H9 (cell line): Measurements from ENCODE around the gene SLC22A3. TPM values are rescaled to one million over a fixed set of nuclear protein-coding genes. Genes with fewer than 3 reads are reported as not detected.

ENCODE experiments used
- DNase-seq: peaks from one replicate; pipeline ENCODE4 v3.0.0-alpha.2; 2017
- H2AFZ ChIP-seq: one replicate; pipeline ENCODE4 v1.6.1; 2013; ENCODE audit warnings: mild to moderate bottlenecking, low read length, control low read depth, moderate library complexity
- H2AK5ac ChIP-seq: 2 replicates; pipeline ENCODE4 v1.6.1; 2013; ENCODE audit warnings: low read length, control low read depth, mixed read lengths; ENCODE audit not compliant: insufficient read length
- H2BK120ac ChIP-seq: one replicate; pipeline ENCODE4 v1.6.1; 2013; ENCODE audit warnings: low read depth, mild to moderate bottlenecking, low read length, control low read depth, inconsistent platforms; ENCODE audit not compliant: poor library complexity, severe bottlenecking
- H2BK12ac ChIP-seq: 2 replicates; pipeline ENCODE4 v1.6.1; 2013; ENCODE audit warnings: low read length, control low read depth, mixed read lengths, low read depth; ENCODE audit not compliant: insufficient read length
- H2BK15ac ChIP-seq: 2 replicates; pipeline ENCODE4 v1.6.1; 2013; ENCODE audit warnings: low read depth, low read length, control low read depth
- H2BK20ac ChIP-seq: one replicate; pipeline ENCODE4 v1.6.1; 2013; ENCODE audit warnings: low read depth, mild to moderate bottlenecking, low read length, control low read depth, inconsistent platforms; ENCODE audit not compliant: poor library complexity, severe bottlenecking
- H2BK5ac ChIP-seq: 2 replicates; pipeline ENCODE4 v1.6.1; 2013; ENCODE audit warnings: low read length, control low read depth, mixed read lengths; ENCODE audit not compliant: insufficient read length
- H3K14ac ChIP-seq: 2 replicates; pipeline ENCODE4 v1.6.1; 2013; ENCODE audit warnings: low read length, control low read depth; ENCODE audit not compliant: insufficient read depth
- H3K18ac ChIP-seq: 2 replicates; pipeline ENCODE4 v1.6.1; 2013; ENCODE audit warnings: low read depth, mild to moderate bottlenecking, mixed read lengths, low read length, control low read depth; ENCODE audit not compliant: insufficient read length
- H3K23ac ChIP-seq: 2 replicates; pipeline ENCODE4 v1.6.1; 2013; ENCODE audit warnings: low read length, control low read depth, mixed read lengths, low read depth; ENCODE audit not compliant: insufficient read length
- H3K23me2 ChIP-seq: 2 replicates; pipeline ENCODE4 v1.6.1; 2013; ENCODE audit warnings: low read depth, mild to moderate bottlenecking, mixed read lengths, low read length, control low read depth; ENCODE audit not compliant: insufficient read length, poor library complexity, severe bottlenecking
- H3K27ac ChIP-seq: 2 replicates; pipeline ENCODE4 v1.5.1; 2013; ENCODE audit warnings: low read length, control low read depth, mixed read lengths, low read depth; ENCODE audit not compliant: insufficient read length
- H3K27me3 ChIP-seq: 2 replicates; pipeline ENCODE4 v1.6.1; 2013; ENCODE audit warnings: low read length, control low read depth, inconsistent platforms; ENCODE audit not compliant: insufficient read depth
- H3K4ac ChIP-seq: 2 replicates; pipeline ENCODE4 v1.6.1; 2013; ENCODE audit warnings: low read depth, mild to moderate bottlenecking, control low read depth, inconsistent platforms, low read length, moderate library complexity
- H3K4me1 ChIP-seq: 2 replicates; pipeline ENCODE4 v1.6.1; 2013; ENCODE audit warnings: low read length, control low read depth, inconsistent platforms; ENCODE audit not compliant: insufficient read depth
- H3K4me2 ChIP-seq: 2 replicates; pipeline ENCODE4 v1.6.1; 2013; ENCODE audit warnings: low read length, control low read depth, mixed read lengths; ENCODE audit not compliant: insufficient read length, insufficient read depth
- H3K56ac ChIP-seq: 2 replicates; pipeline ENCODE4 v1.6.1; 2013; ENCODE audit warnings: low read depth, mild to moderate bottlenecking, mixed read lengths, low read length, control low read depth; ENCODE audit not compliant: insufficient read length
- H3K79me1 ChIP-seq: 2 replicates; pipeline ENCODE4 v1.6.1; 2013; ENCODE audit warnings: low read depth, mild to moderate bottlenecking, moderate library complexity, low read length, control low read depth, inconsistent platforms; ENCODE audit not compliant: insufficient read depth, poor library complexity, severe bottlenecking
- H3K79me2 ChIP-seq: 2 replicates; pipeline ENCODE4 v1.6.1; 2013; ENCODE audit warnings: low read length, control low read depth, inconsistent platforms; ENCODE audit not compliant: insufficient read depth
- H3K9ac ChIP-seq: 2 replicates; pipeline ENCODE4 v1.6.1; 2013; ENCODE audit warnings: low read length, control low read depth, mixed read lengths; ENCODE audit not compliant: insufficient read length; ENCODE audit errors: extremely low read depth
- H3K9me3 ChIP-seq: one replicate; pipeline ENCODE4 v1.6.1; 2013; ENCODE audit warnings: low read depth, low read length, inconsistent platforms; ENCODE audit not compliant: control insufficient read depth
- H3T11ph ChIP-seq: one replicate; pipeline ENCODE4 v1.6.1; 2013; ENCODE audit warnings: mild to moderate bottlenecking, low read length, control low read depth, inconsistent platforms
- H4K20me1 ChIP-seq: one replicate; pipeline ENCODE4 v1.6.1; 2013; ENCODE audit not compliant: control insufficient read depth, insufficient read length, insufficient read depth
- H4K5ac ChIP-seq: 2 replicates; pipeline ENCODE4 v1.6.1; 2013; ENCODE audit warnings: low read depth, mild to moderate bottlenecking, mixed read lengths, low read length, control low read depth; ENCODE audit not compliant: insufficient read length
- H4K8ac ChIP-seq: replicated peaks from 2 replicates; pipeline ENCODE4 v1.6.1; 2013; ENCODE audit warnings: low read length, control low read depth, mixed read lengths, low read depth; ENCODE audit not compliant: insufficient read length
- H4K91ac ChIP-seq: 2 replicates; pipeline ENCODE4 v1.6.1; 2013; ENCODE audit warnings: low read depth, mild to moderate bottlenecking, moderate library complexity, mixed read lengths, low read length, control low read depth; ENCODE audit not compliant: insufficient read length
- H3K27ac Mint-ChIP-seq, 3 experiments: 2 replicates in 2 of 3; 3 replicates in 1 of 3; pipeline ENCODE4 v1.8.0; 2020 to 2021; ENCODE audit warnings: mixed read lengths in 3 of 3, mild to moderate bottlenecking in 1 of 3, moderate library complexity in 1 of 3
- H3K27me3 Mint-ChIP-seq: 2 replicates; pipeline ENCODE4 v1.8.0; 2021; ENCODE audit warnings: low read depth, mild to moderate bottlenecking, moderate library complexity, mixed read lengths
- H3K36me3 Mint-ChIP-seq, 3 experiments: 2 replicates in 2 of 3; 3 replicates in 1 of 3; pipeline ENCODE4 v1.8.0; 2020 to 2021; ENCODE audit warnings: low read depth in 3 of 3, mixed read lengths in 3 of 3; ENCODE audit not compliant: insufficient read depth in 1 of 3
- H3K4me1 Mint-ChIP-seq, 2 experiments: 2 replicates each; pipeline ENCODE4 v1.8.0; 2020; ENCODE audit warnings: mixed read lengths in 2 of 2
- H3K4me3 Mint-ChIP-seq, 2 experiments: 2 replicates in 1 of 2; 3 replicates in 1 of 2; pipeline ENCODE4 v1.8.0; 2020 to 2021; ENCODE audit warnings: mild to moderate bottlenecking in 2 of 2, mixed read lengths in 2 of 2, moderate library complexity in 1 of 2
- H3K9me3 Mint-ChIP-seq, 2 experiments: 2 replicates in 1 of 2; 3 replicates in 1 of 2; pipeline ENCODE4 v1.8.0; 2020; ENCODE audit warnings: mild to moderate bottlenecking in 2 of 2, mixed read lengths in 2 of 2, moderate library complexity in 1 of 2
- total RNA-seq: library from RNA; stranded (reverse); gene quantifications from 2 replicates; pipeline ENCODE4 v1.2.1, GENCODE V29; 2021
- TF ChIP-seq, protein P1 (sequence below): fragments of 200-600 bp; sonication (generic); conservative IDR thresholded peaks from 3 replicates; pipeline ENCODE4 v1.8.0; 2021; ENCODE audit warnings: antibody characterized with exemption, mild to moderate bottlenecking

The SLC22A3 gene
- total RNA-seq, 1 experiment from 2014 or later, result 2.7 TPM

DNA sequence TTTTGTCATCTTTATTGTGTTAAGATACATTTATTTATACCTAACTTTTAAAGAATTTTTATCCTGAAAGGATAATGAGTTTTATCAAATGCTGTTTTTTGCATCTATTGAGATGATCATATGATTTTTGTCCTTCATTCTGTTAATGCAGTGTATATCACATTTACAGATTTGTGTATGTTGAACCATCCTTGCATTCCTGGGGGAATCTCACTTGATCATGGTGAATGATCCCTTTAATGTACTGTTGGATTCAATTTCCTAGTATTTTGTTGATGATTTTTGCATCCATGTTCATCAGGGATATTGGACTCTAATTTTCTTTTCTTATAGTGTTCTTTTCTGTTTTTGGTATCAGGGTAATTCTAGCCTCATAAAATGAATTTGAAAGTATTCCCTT lies 38.5 kb upstream of the SLC22A3 start:
- Histone ChIP-seq H3K4me2 (no peak overlapping the region), H2BK15ac (no peak overlapping the region), H3K4ac (no peak overlapping the region), H2AFZ (no peak overlapping the region), H3K9ac (no peak overlapping the region), H2BK120ac (no peak overlapping the region), H3K9me3 (no peaks in the 10 kb centered on the region), H3K4me1 (no peaks in the 10 kb centered on the region), H2BK5ac (no peak overlapping the region), H3K56ac (no peak overlapping the region), H4K8ac (no peak overlapping the region), H4K5ac (no peak overlapping the region), H3K18ac (no peak overlapping the region), H3T11ph (no peak overlapping the region), H2AK5ac (no peak overlapping the region), H2BK12ac (no peak overlapping the region), H3K14ac (no peak overlapping the region), H3K27me3 (no peaks in the 10 kb centered on the region), H4K20me1 (no peaks in the 10 kb centered on the region), H3K27ac (no peak overlapping the region), H3K23ac (no peak overlapping the region), H3K23me2 (no peaks in the 10 kb centered on the region), H2BK20ac (no peak overlapping the region), H3K79me2 (no peaks in the 10 kb centered on the region), H3K79me1 (no peaks in the 10 kb centered on the region), H4K91ac (no peak overlapping the region)
- Mint-ChIP-seq H3K4me1 (no peaks in the 10 kb centered on the region), H3K27ac (no peak overlapping the region), H3K36me3 (peaks cover 18 to 31% (median 28%) of the 10 kb centered on the region in 3 experiments; a peak in 6 of 7 replicates), H3K27me3 (no peaks in the 10 kb centered on the region; the same call in 1 of the 2 replicates), H3K9me3 (peaks cover 44 to 46% of the 10 kb centered on the region in 2 experiments), H3K4me3 (no peak overlapping the region)
- no peak for DNase-seq
- TF ChIP-seq, protein P1, sequence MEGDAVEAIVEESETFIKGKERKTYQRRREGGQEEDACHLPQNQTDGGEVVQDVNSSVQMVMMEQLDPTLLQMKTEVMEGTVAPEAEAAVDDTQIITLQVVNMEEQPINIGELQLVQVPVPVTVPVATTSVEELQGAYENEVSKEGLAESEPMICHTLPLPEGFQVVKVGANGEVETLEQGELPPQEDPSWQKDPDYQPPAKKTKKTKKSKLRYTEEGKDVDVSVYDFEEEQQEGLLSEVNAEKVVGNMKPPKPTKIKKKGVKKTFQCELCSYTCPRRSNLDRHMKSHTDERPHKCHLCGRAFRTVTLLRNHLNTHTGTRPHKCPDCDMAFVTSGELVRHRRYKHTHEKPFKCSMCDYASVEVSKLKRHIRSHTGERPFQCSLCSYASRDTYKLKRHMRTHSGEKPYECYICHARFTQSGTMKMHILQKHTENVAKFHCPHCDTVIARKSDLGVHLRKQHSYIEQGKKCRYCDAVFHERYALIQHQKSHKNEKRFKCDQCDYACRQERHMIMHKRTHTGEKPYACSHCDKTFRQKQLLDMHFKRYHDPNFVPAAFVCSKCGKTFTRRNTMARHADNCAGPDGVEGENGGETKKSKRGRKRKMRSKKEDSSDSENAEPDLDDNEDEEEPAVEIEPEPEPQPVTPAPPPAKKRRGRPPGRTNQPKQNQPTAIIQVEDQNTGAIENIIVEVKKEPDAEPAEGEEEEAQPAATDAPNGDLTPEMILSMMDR, result no peak
